SKM-1 (cell line): ENCODE results near the gene RNU6-1.

Source experiments
- DNase-seq: peaks from one replicate; lab custom pipeline; 2025; ENCODE audit not compliant: unreplicated experiment; lab: John Stamatoyannopoulos, UW

The RNU6-1 gene

GRCh38 chr15:67834581-67835296 lies 5.1 kb downstream of the RNU6-1 start:
- DNase-seq: no peak

- DNase-seq: no peak
Observed at GRCh38 chr15:67833710-67834511, 5.9 kb downstream of the RNU6-1 start.

GRCh38 chr15:67832897-67833709 lies 6.7 kb downstream of the RNU6-1 start:
- DNase-seq: no peak

- no peak for DNase-seq
Observed at GRCh38 chr15:67832031-67832551, 7.8 kb downstream of the RNU6-1 start.

GRCh38 chr15:67831363-67831762 lies 8.5 kb downstream of the RNU6-1 start:
- no peak for DNase-seq

- no peak for DNase-seq
Observed at GRCh38 chr15:67829647-67830504, 10.0 kb downstream of the RNU6-1 start.

- DNase-seq: no peak
Observed at GRCh38 chr15:67828969-67829646, 10.7 kb downstream of the RNU6-1 start.

GRCh38 chr15:67828278-67828968 lies 11.4 kb downstream of the RNU6-1 start:
- no peak for DNase-seq

- DNase-seq: no peak
Observed at GRCh38 chr15:67827562-67828277, 12.1 kb downstream of the RNU6-1 start.

- DNase-seq: no peak
Observed at GRCh38 chr15:67826717-67827561, 12.9 kb downstream of the RNU6-1 start.

GRCh38 chr15:67825881-67826716 lies 13.7 kb downstream of the RNU6-1 start:
- DNase-seq: no peak

- no peak for DNase-seq
Observed at GRCh38 chr15:67824976-67825880, 14.6 kb downstream of the RNU6-1 start, which contains the start of gene SKOR1. SKOR1 (plus strand) TSS chr15:67825509; CDS start chr15:67825603, 94 bp downstream.

GRCh38 chr15:67824197-67824968 lies 15.5 kb downstream of the RNU6-1 start:
- DNase-seq: no peak

- no peak for DNase-seq
Observed at GRCh38 chr15:67823314-67824196, 16.3 kb downstream of the RNU6-1 start.
